HEK293T (cell line): Measurements from ENCODE around the gene FBN1.

ENCODE experiments used
- ARNT ChIP-seq: fragments of 450-650 bp; IDR thresholded peaks from 2 replicates; pipeline ENCODE4 v1.6.1; 2017; ENCODE audit warnings: mild to moderate bottlenecking
- BHLHE40 ChIP-seq: fragments of 450-650 bp; IDR thresholded peaks from 2 replicates; pipeline ENCODE4 v1.6.1; 2016; ENCODE audit warnings: mild to moderate bottlenecking, moderate library complexity, borderline replicate concordance
- CTBP1 ChIP-seq: fragments of 450-650 bp; IDR thresholded peaks from 2 replicates; pipeline ENCODE4 v1.6.1; 2016; ENCODE audit warnings: borderline replicate concordance
- ELF4 ChIP-seq: fragments of 450-650 bp; IDR thresholded peaks from 2 replicates; pipeline ENCODE4 v1.6.1; 2017; ENCODE audit warnings: antibody characterized with exemption
- FOXA1 ChIP-seq: fragments of 450-650 bp; IDR thresholded peaks from 2 replicates; pipeline ENCODE4 v1.6.1; 2016; ENCODE audit warnings: mild to moderate bottlenecking
- FOXK2 ChIP-seq: fragments of 450-650 bp; IDR thresholded peaks from 2 replicates; pipeline ENCODE4 v1.6.1; 2016; ENCODE audit warnings: mild to moderate bottlenecking
- FOXM1 ChIP-seq: fragments of 450-650 bp; IDR thresholded peaks from 2 replicates; pipeline ENCODE4 v1.6.1; 2017; ENCODE audit warnings: mild to moderate bottlenecking, borderline replicate concordance
- LEF1 ChIP-seq: fragments of 450-650 bp; IDR thresholded peaks from 2 replicates; pipeline ENCODE4 v1.6.1; 2017; ENCODE audit warnings: mild to moderate bottlenecking, borderline replicate concordance
- NFRKB ChIP-seq: fragments of 450-650 bp; IDR thresholded peaks from 2 replicates; pipeline ENCODE4 v1.6.1; 2016; ENCODE audit warnings: mild to moderate bottlenecking, moderate library complexity
- SP1 ChIP-seq: fragments of 450-650 bp; IDR thresholded peaks from 2 replicates; pipeline ENCODE4 v1.6.1; 2017
- SUZ12 ChIP-seq: fragments of 450-650 bp; IDR thresholded peaks from 2 replicates; pipeline ENCODE4 v1.6.1; 2016; ENCODE audit warnings: mild to moderate bottlenecking
- TARDBP ChIP-seq: fragments of 450-650 bp; IDR thresholded peaks from 2 replicates; pipeline ENCODE4 v1.6.1; 2016
- ZNF384 ChIP-seq: fragments of 450-650 bp; IDR thresholded peaks from 2 replicates; pipeline ENCODE4 v1.6.1; 2016
- TF ChIP-seq, protein P1 (sequence below): fragments of 450-650 bp; IDR thresholded peaks from 2 replicates; pipeline ENCODE4 v1.6.1; 2016

GRCh38 chr15:48642795-48643194 lies 2.7 kb downstream of the FBN1 start:
- TF ChIP-seq FOXM1 (no peak), ZNF384 (no peak), TARDBP (no peak), BHLHE40 (no peak), FOXK2 (no peak), FOXA1 (no peak), SUZ12 (no peak), ARNT (no peak), ELF4 (no peak), CTBP1 (no peak), NFRKB (no peak), LEF1 (no peak), SP1 (no peak)
- TF ChIP-seq, protein P1, sequence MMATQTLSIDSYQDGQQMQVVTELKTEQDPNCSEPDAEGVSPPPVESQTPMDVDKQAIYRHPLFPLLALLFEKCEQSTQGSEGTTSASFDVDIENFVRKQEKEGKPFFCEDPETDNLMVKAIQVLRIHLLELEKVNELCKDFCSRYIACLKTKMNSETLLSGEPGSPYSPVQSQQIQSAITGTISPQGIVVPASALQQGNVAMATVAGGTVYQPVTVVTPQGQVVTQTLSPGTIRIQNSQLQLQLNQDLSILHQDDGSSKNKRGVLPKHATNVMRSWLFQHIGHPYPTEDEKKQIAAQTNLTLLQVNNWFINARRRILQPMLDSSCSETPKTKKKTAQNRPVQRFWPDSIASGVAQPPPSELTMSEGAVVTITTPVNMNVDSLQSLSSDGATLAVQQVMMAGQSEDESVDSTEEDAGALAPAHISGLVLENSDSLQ: no peak
